ENCODE measurements around the gene MGAT4B.

Gene MGAT4B

GRCh38 chr5:179818746-179819295 lies 12.2 kb upstream of the MGAT4B start:
- no peak overlapping the region for H3K27ac ChIP-seq (ENCODE audit: low read length)
- H3K4me1 ChIP-seq (ENCODE audit: control insufficient read depth, insufficient read depth, low read length) = peaks cover 8% of the 10 kb centered on the region
- H3K9me3 ChIP-seq (ENCODE audit: control insufficient read depth, insufficient read depth, low read length) = no peaks in the 10 kb centered on the region
- WGBS (ENCODE audit: insufficient coverage, insufficient read length) = no CpG with 5 or more reads among the region's 35 CpGs
- no peak overlapping the region; the same call in 1 of the 2 replicates for H3K4me3 ChIP-seq (ENCODE audit: low read length)
- no peak for DNase-seq (ENCODE audit: low read depth, low spot score)
- peaks cover 5% of the 10 kb centered on the region for H3K36me3 ChIP-seq (ENCODE audit: control insufficient read depth, insufficient read depth, low read length)
- no peaks in the 10 kb centered on the region for H3K27me3 ChIP-seq (ENCODE audit: control insufficient read depth, insufficient read depth, low read length)

- Histone ChIP-seq H3K27me3 (ENCODE audit: control insufficient read depth, insufficient read depth, low read length) (no peaks in the 10 kb centered on the region), H3K9me3 (ENCODE audit: control insufficient read depth, insufficient read depth, low read length) (no peaks in the 10 kb centered on the region), H3K27ac (ENCODE audit: low read length) (no peak overlapping the region), H3K4me3 (ENCODE audit: low read length) (no peak overlapping the region; the same call in 1 of the 2 replicates), H3K4me1 (ENCODE audit: control insufficient read depth, insufficient read depth, low read length) (peaks cover 8% of the 10 kb centered on the region), H3K36me3 (ENCODE audit: control insufficient read depth, insufficient read depth, low read length) (no peaks in the 10 kb centered on the region)
- no CpG with 5 or more reads among the region's 14 CpGs for WGBS (ENCODE audit: insufficient coverage, insufficient read length)
- DNase-seq (ENCODE audit: low read depth, low spot score) = no peak
Observed at GRCh38 chr5:179817890-179818745, 11.5 kb upstream of the MGAT4B start.

DNA sequence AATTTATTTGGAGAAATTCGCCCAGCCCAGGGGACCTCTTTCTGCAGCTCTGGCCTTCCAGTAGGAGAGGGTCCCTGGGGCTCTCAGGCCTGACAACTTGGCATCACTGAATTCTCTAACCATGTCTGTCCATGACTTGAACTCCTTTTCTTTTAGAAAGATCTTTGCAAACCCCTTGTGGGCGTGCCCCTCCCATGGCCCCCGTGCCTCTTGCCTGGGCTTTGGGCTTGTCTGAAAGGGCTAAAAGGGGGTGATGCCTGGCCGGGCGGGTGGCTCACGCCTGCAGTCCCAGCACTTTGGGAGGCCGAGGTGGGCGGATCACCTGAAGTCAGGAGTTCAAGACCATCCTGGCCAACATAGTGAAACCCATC lies 10.8 kb upstream of the MGAT4B start:
- Histone ChIP-seq H3K36me3 (ENCODE audit: control insufficient read depth, insufficient read depth, low read length) (0 out of 2 replicates have a peak, but pooled peaks cover under 1% of the 10 kb centered on the region), H3K4me1 (ENCODE audit: control insufficient read depth, insufficient read depth, low read length) (peaks cover 8% of the 10 kb centered on the region), H3K9me3 (ENCODE audit: control insufficient read depth, insufficient read depth, low read length) (no peaks in the 10 kb centered on the region), H3K27me3 (ENCODE audit: control insufficient read depth, insufficient read depth, low read length) (no peaks in the 10 kb centered on the region), H3K27ac (ENCODE audit: low read length) (no peak overlapping the region), H3K4me3 (ENCODE audit: low read length) (no peak overlapping the region)
- WGBS (ENCODE audit: insufficient coverage, insufficient read length) = no CpG with 5 or more reads among the region's 8 CpGs
- DNase-seq (ENCODE audit: low read depth, low spot score) = no peak

DNA sequence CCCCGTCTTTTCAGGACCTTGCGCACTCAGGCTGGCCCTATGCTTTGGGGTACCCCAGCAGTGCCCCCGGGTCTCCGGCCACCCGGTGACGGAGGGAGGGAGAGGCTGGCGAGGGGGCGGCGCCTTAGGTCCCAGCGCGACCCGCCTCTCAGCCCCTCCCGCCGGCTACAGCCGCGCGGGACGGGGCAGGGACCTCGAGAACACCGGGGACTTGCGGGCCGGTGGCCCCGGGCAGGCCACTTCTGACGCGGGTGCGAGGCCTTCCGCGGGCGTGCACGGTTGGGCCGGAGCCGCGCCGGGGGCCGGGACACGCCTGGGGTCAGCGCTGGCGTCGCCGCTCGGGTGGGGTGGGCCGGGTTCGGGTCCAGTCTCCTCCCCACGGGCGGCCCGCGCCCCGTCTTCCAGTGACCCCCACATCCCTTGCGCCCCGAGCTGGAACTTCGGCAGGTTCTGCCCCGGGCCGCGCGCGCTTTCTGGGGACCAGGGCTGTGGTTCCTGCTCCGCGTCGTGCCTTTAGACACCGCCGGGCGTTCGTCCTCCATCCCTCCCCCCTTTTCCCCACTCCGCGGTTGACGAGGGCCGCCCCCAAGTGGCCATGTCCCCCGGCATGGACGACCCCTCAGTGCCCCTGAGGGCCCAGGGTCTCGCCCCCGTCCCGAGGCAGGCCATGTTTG lies 10.3 kb upstream of the MGAT4B start:
- H3K36me3 ChIP-seq (ENCODE audit: control insufficient read depth, insufficient read depth, low read length) = 0 out of 2 replicates have a peak, but pooled peaks cover 2% of the 10 kb centered on the region
- no peaks in the 10 kb centered on the region for H3K27me3 ChIP-seq (ENCODE audit: control insufficient read depth, insufficient read depth, low read length)
- no peak for DNase-seq (ENCODE audit: low read depth, low spot score)
- peaks cover 10% of the 10 kb centered on the region for H3K4me1 ChIP-seq (ENCODE audit: control insufficient read depth, insufficient read depth, low read length)
- no peaks in the 10 kb centered on the region for H3K9me3 ChIP-seq (ENCODE audit: control insufficient read depth, insufficient read depth, low read length)
- H3K27ac ChIP-seq (ENCODE audit: low read length) = no peak overlapping the region
- WGBS (ENCODE audit: insufficient coverage, insufficient read length) = no CpG with 5 or more reads among the region's 72 CpGs
- H3K4me3 ChIP-seq (ENCODE audit: low read length) = peak overlapping the region; percentile 40; the same call in 1 of the 2 replicates

DNA sequence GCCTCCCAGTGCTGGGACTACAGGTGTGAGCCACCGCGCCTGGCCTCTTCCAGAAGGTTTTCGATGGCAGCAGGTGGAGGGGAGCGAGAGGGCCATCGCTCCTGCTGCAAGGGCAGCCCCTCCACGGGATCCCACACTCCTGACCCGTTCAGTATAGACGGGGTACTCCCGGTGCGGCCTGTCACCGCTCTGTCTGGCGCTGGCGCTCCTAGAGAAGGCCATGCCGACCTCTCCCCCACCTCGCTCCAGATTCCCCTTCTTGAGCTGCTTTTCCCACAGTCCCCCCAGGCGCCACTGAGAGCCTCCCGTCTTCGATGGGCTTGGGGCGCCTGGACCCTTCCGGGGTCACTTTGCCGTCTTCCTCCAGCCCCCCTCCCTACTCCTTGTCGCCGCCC lies 9.7 kb upstream of the MGAT4B start:
- peak overlapping the region; percentile 40; the same call in 1 of the 2 replicates for H3K4me3 ChIP-seq (ENCODE audit: low read length)
- no peak for DNase-seq (ENCODE audit: low read depth, low spot score)
- H3K27me3 ChIP-seq (ENCODE audit: control insufficient read depth, insufficient read depth, low read length) = no peaks in the 10 kb centered on the region
- no CpG with 5 or more reads among the region's 23 CpGs for WGBS (ENCODE audit: insufficient coverage, insufficient read length)
- 0 out of 2 replicates have a peak, but pooled peaks cover 2% of the 10 kb centered on the region for H3K36me3 ChIP-seq (ENCODE audit: control insufficient read depth, insufficient read depth, low read length)
- no peak overlapping the region for H3K27ac ChIP-seq (ENCODE audit: low read length)
- H3K4me1 ChIP-seq (ENCODE audit: control insufficient read depth, insufficient read depth, low read length) = peaks cover 10% of the 10 kb centered on the region
- no peaks in the 10 kb centered on the region for H3K9me3 ChIP-seq (ENCODE audit: control insufficient read depth, insufficient read depth, low read length)

- H3K9me3 ChIP-seq (ENCODE audit: control insufficient read depth, insufficient read depth, low read length) = no peaks in the 10 kb centered on the region
- no peak overlapping the region for H3K4me3 ChIP-seq (ENCODE audit: low read length)
- WGBS (ENCODE audit: insufficient coverage, insufficient read length) = no CpG with 5 or more reads among the region's 21 CpGs
- H3K36me3 ChIP-seq (ENCODE audit: control insufficient read depth, insufficient read depth, low read length) = 0 out of 2 replicates have a peak, but pooled peaks cover 2% of the 10 kb centered on the region
- H3K4me1 ChIP-seq (ENCODE audit: control insufficient read depth, insufficient read depth, low read length) = peaks cover 10% of the 10 kb centered on the region
- H3K27me3 ChIP-seq (ENCODE audit: control insufficient read depth, insufficient read depth, low read length) = no peaks in the 10 kb centered on the region
- DNase-seq (ENCODE audit: low read depth, low spot score) = no peak
- H3K27ac ChIP-seq (ENCODE audit: low read length) = no peak overlapping the region
Observed at GRCh38 chr5:179815491-179816249, 9.0 kb upstream of the MGAT4B start.

- Histone ChIP-seq H3K36me3 (ENCODE audit: control insufficient read depth, insufficient read depth, low read length) (0 out of 2 replicates have a peak, but pooled peaks cover 2% of the 10 kb centered on the region), H3K27ac (ENCODE audit: low read length) (no peak overlapping the region), H3K4me3 (ENCODE audit: low read length) (no peak overlapping the region), H3K4me1 (ENCODE audit: control insufficient read depth, insufficient read depth, low read length) (peaks cover 6% of the 10 kb centered on the region), H3K9me3 (ENCODE audit: control insufficient read depth, insufficient read depth, low read length) (no peaks in the 10 kb centered on the region), H3K27me3 (ENCODE audit: control insufficient read depth, insufficient read depth, low read length) (no peaks in the 10 kb centered on the region)
- WGBS (ENCODE audit: insufficient coverage, insufficient read length) = no CpG with 5 or more reads among the region's 3 CpGs
- DNase-seq (ENCODE audit: low read depth, low spot score) = no peak
Observed at GRCh38 chr5:179814090-179814489, 7.4 kb upstream of the MGAT4B start.

GRCh38 chr5:179812997-179813607 lies 6.4 kb upstream of the MGAT4B start:
- H3K4me3 ChIP-seq (ENCODE audit: low read length) = no peak overlapping the region
- H3K9me3 ChIP-seq (ENCODE audit: control insufficient read depth, insufficient read depth, low read length) = no peaks in the 10 kb centered on the region
- H3K27me3 ChIP-seq (ENCODE audit: control insufficient read depth, insufficient read depth, low read length) = no peaks in the 10 kb centered on the region
- no CpG with 5 or more reads among the region's 5 CpGs for WGBS (ENCODE audit: insufficient coverage, insufficient read length)
- DNase-seq (ENCODE audit: low read depth, low spot score) = no peak
- H3K27ac ChIP-seq (ENCODE audit: low read length) = no peak overlapping the region
- peaks cover 3% of the 10 kb centered on the region; the same call in 1 of the 2 replicates for H3K4me1 ChIP-seq (ENCODE audit: control insufficient read depth, insufficient read depth, low read length)
- H3K36me3 ChIP-seq (ENCODE audit: control insufficient read depth, insufficient read depth, low read length) = 0 out of 2 replicates have a peak, but pooled peaks cover 2% of the 10 kb centered on the region

- Histone ChIP-seq H3K4me3 (ENCODE audit: low read length) (no peak overlapping the region), H3K4me1 (ENCODE audit: control insufficient read depth, insufficient read depth, low read length) (peaks cover 3% of the 10 kb centered on the region; the same call in 1 of the 2 replicates)
Observed at GRCh38 chr5:179812135-179812825, 5.6 kb upstream of the MGAT4B start.

More at GRCh38 chr5:179812135-179812825, 5.6 kb upstream of the MGAT4B start:
- H3K27ac ChIP-seq (ENCODE audit: low read length) = no peak overlapping the region
- no peaks in the 10 kb centered on the region for H3K27me3 ChIP-seq (ENCODE audit: control insufficient read depth, insufficient read depth, low read length)
- no CpG with 5 or more reads among the region's 27 CpGs for WGBS (ENCODE audit: insufficient coverage, insufficient read length)
- 0 out of 2 replicates have a peak, but pooled peaks cover 2% of the 10 kb centered on the region for H3K36me3 ChIP-seq (ENCODE audit: control insufficient read depth, insufficient read depth, low read length)
- DNase-seq (ENCODE audit: low read depth, low spot score) = no peak
- no peaks in the 10 kb centered on the region for H3K9me3 ChIP-seq (ENCODE audit: control insufficient read depth, insufficient read depth, low read length)
